IPS DF 19.7 (cell line): ENCODE results near the gene ASTN2.

Experiments used
- DNase-seq: peaks from one replicate; pipeline ENCODE4 v3.0.0-alpha.2; 2013; ENCODE audit warnings: low read depth, low spot score

Gene ASTN2

GRCh38 chr9:117415358-117415914 is 579 bp upstream of the ASTN2 start:
- no peak for DNase-seq

DNA sequence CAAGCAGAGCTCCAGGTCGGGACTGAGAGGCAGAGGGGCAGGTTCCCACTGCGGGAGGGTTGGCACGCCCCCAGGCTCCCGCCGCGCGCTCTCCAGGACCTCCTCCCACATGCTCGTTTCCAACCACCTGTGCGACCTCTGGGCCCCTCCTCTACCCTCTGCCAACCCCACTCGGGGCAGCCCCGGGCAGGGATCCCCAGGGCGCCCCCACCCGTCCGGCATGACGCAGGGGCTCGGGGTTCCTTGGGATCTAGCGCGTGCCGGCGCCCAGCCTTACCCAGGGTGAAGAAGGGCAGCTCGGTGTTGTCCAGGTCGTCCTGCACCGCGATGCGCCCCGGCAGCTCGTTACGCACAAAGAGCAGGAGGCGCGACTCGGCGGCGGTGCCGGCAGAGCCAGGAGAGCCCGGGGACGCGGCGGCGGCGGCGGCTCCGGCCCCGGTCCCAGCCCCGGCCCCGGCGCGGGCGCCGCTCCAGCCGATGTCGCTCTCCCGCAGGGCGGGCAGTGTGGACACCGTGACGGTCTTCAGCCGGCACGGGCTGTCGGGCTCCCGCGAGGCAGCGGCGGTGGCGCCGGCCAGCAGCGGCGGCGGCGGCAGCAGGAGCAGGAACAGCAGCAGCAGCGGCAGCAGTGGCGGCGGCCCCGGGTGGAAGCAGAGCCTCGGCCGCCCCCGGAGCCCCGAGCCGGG is 494 bp downstream of the ASTN2 start:
- no peak for DNase-seq

GRCh38 chr9:117413346-117414219 is 1.3 kb downstream of the ASTN2 start:
- no peak for DNase-seq

DNA sequence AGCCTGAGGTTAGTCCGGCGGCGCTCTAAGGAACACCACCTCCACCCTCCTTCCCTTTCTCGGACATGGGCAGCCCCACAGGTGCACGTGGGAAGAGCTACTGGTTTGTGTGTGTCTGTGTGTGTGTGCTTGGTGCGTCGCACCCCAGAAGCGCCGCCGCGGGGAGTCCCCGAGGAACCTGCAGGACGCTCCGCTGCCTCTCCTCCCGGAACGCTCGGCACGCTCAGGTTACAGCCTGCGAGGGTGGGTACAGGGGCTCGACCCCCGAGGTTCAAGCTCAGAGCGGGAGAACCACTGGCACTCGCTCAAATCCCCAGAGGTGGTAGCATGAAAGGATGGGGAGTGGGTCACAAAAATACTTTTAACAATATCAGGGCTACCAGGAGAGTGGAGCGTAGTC is 2.0 kb downstream of the ASTN2 start:
- DNase-seq: no peak

DNA sequence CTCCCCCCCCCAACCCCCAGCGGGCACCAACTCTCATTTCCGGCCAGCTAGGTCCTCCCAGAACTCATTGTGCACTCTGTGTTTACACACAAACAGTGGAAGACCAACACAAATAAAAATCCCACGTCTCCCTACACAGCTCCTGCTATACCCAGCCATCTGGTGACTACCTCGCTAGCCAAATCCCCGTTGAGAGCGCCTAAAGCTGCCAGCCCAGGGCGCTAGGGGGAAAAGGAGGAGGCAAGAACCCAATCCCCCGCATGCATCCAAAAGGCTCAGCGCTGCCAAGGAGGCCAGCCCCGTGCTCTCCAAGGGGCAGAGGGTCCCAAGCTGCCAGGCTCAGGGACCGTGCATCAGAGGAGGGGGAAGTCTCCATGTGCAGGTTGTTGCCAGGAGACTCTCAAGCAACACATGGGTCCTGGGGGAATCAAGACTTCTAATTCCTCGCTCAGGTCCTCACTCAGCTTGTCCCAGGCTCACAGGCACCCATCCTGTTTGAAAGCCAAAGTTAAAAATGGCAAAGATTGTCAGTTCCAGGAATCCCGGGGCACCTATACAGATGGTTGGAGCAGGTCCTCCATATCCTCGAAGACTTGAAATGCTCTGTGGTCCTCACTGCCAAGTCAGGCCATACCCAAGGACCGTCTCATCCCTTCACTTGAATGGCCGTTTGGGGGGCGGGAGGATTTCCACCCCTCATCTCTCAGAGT is 2.7 kb downstream of the ASTN2 start:
- no peak for DNase-seq

GRCh38 chr9:117411547-117411946 is 3.3 kb downstream of the ASTN2 start:
- DNase-seq: no peak

DNA sequence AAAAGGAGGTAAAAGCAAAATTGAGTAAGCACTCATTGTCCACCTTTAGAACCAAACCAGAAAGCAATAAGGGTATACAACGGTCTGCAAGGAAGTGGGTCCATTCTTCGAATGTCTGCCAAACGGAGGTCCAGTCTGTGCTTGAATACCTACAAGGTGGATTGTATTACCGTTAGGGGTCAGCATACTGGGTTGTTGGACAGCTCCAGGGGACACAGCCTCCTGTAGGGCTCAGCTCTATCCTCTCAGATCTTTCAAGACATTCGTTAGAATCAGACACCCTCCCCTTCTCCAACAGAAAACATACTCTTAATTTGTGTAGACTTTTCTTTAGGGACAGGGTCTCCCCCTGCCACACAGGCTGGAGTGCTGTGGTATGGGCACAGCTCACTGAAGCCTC is 5.5 kb downstream of the ASTN2 start:
- no peak for DNase-seq

DNA sequence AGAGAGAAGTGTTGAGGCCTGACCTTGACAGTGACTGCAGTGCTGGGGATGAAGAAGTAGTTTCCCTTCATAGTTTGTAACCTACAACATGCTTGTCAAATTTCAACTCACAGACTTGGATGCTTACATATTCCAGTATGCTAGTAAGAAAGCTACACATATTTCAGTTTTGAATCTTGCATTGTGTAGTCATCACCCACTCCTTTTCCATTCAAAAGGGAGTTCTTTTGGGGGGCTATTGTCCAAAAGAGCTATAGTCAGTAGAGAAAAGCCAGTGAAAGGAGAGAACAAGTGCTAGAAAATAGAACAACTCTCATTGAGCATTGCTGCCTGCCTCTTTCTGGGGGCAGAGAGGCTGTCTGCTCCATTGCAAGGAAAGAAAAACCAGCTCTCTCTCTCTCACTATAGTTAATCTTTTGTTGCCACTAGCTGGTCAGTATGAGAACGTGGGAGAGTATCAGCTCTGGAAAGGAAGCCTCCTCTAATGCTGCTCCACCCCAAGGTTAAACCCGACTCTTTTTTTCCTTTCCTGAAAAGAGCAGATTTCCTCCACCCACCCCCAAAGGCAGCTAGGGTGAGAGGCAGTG is 7.3 kb downstream of the ASTN2 start:
- DNase-seq: no peak

- no peak for DNase-seq
Observed at GRCh38 chr9:117405950-117406705, 8.7 kb downstream of the ASTN2 start.

GRCh38 chr9:117403848-117404247 is 11.0 kb downstream of the ASTN2 start:
- DNase-seq: no peak

DNA sequence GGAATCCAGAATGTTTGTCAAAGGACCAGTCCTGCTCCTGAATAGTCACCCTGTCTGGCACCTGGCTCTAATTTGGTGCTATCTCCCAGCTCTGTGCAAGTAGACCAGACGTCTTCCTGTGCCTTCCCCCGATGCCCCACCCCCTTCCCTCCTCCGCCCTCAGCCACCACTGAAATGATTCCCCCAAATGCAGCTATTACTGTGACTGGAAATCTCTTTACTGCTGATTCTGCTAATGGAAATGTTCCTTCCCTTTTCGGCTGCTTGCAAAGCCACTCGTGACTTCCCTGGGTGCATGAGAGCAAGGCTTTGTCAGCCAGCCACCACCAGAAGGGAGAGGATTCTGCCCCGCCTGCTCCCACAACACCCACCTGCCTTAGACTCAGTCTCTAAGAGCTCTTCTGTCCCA is 11.4 kb downstream of the ASTN2 start:
- no peak for DNase-seq

DNA sequence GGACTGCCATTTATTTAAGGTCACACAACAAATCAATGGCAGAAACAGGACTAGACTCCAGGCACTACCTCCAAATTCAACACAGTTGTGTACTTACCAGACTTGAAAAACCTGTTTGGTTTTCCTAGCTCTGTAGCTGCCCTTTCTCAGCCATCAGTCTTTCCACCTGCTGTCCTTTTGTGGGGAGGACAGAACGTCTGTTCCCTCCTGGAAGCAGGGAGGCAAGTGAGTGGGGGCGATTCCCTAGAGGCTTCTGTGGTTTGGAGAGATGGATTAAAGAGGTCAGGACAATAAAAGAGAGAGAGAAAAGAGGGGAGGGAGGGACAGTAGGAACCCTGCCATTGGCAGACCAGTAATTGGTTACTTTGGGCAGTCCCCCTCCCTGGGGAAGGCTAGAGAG is 14.7 kb downstream of the ASTN2 start:
- no peak for DNase-seq

DNA sequence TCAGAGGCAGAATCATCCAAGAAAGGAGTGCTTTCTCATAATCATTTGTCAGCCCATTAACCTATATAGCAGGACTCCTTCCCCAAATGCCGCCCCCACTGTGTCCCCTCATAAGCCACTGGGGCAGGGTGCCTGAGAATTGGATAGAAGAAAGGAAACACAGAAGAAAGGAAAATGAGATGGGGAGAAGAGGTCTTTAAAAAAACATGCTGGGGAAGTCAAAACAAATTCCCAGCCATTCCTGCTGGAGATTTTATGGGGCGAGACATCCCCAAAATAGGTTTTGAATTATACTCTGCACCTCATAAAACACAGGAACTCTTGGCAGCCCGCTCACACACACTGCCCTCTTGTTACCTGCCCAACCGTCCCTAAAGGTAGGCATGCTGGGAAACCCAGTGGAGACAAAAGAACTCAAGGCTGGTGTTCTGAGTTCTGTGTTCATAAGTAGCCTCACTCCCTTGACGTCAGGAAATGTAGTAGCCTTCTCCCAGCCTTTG is 19.7 kb downstream of the ASTN2 start:
- DNase-seq: no peak

- no peak for DNase-seq
Observed at GRCh38 chr9:117394655-117395054, 20.2 kb downstream of the ASTN2 start.

DNA sequence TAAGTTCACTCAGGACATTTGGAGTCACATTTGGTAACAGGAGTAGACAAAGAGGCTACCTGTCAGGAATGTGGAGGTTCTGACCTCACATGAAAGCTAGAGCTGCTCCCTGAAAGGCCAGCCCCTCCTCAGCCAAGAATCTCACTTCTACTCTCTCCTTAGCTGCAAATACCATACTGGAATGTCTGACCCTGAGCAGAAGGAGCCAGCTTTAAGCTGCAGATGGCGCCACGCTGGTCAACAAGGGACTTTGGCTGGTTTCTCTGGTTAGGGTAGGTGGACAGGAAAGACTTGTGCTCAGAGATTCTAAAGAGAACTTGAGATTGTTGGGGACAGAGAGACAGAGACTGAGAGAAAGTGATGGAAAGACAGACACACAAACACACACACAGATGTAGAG is 21.9 kb downstream of the ASTN2 start:
- no peak for DNase-seq

GRCh38 chr9:117387422-117387821 is 27.4 kb downstream of the ASTN2 start:
- DNase-seq: no peak

GRCh38 chr9:117379341-117379740 is 35.5 kb downstream of the ASTN2 start:
- no peak for DNase-seq

DNA sequence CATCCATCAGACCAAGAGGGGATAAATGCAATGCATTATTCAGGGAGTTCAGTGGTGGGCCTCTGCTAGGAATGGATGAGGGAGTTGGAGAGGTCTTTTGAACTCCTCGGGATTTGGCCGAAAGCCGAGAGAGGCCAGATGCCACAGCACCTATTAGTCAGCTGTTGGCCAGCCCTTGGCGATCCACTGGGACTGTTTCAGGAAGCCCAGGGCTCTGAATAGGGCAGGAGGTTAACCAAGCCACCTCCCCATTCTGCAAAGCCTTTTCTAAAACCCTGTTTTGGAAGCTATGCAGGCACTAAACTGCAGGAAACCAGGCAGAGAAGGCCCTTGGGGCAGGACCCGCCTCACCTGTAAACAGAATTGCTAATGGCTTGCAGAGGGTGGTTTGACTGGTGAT is 37.8 kb downstream of the ASTN2 start:
- DNase-seq: no peak

DNA sequence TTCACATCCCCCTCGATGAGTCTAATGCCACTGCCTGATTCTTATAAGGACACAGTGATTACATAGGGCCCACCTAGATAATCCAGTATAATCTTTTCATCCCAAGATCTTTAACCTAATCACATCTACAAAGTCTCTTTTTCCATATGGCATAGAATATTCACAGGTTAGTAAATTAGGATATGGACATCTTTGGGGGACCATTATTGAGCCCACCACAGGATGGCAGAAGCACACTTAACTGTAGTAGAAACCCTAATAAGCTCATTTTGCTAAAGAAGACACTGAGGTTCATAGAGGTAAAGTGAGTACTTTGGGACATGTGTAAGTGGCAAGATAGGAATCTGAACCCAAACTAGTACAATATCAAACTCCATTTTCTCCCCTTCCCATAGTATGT is 38.9 kb downstream of the ASTN2 start:
- no peak for DNase-seq

- no peak for DNase-seq
Observed at GRCh38 chr9:117374076-117374725, 40.7 kb downstream of the ASTN2 start.
